Epithelial cell of esophagus (primary cell): Measurements from ENCODE around the gene CCDC85C.

ENCODE experiments used
- DNase-seq: peaks from one replicate; pipeline ENCODE4 v3.0.0; 2010; ENCODE audit warnings: low read depth
- H3K4me3 ChIP-seq: 2 replicates; pipeline ENCODE4 v1.5.1; 2011; ENCODE audit warnings: mild to moderate bottlenecking, low read length, control low read depth
- TF ChIP-seq, protein P1 (sequence below): IDR thresholded peaks from 2 replicates; pipeline ENCODE4 v1.5.1; 2011; ENCODE audit warnings: low read depth, mild to moderate bottlenecking, low read length, control low read depth, inconsistent platforms; ENCODE audit not compliant: insufficient read depth; ENCODE audit errors: missing control alignments

CCDC85C gene

GRCh38 chr14:99537399-99537798 is 66.6 kb downstream of the CCDC85C start:
- TF ChIP-seq, protein P1, sequence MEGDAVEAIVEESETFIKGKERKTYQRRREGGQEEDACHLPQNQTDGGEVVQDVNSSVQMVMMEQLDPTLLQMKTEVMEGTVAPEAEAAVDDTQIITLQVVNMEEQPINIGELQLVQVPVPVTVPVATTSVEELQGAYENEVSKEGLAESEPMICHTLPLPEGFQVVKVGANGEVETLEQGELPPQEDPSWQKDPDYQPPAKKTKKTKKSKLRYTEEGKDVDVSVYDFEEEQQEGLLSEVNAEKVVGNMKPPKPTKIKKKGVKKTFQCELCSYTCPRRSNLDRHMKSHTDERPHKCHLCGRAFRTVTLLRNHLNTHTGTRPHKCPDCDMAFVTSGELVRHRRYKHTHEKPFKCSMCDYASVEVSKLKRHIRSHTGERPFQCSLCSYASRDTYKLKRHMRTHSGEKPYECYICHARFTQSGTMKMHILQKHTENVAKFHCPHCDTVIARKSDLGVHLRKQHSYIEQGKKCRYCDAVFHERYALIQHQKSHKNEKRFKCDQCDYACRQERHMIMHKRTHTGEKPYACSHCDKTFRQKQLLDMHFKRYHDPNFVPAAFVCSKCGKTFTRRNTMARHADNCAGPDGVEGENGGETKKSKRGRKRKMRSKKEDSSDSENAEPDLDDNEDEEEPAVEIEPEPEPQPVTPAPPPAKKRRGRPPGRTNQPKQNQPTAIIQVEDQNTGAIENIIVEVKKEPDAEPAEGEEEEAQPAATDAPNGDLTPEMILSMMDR, result no peak
- H3K4me3 ChIP-seq, result no peak overlapping the region
- peak; percentile 82 for DNase-seq

GRCh38 chr14:99535908-99536778 is 67.9 kb downstream of the CCDC85C start:
- no peak overlapping the region for H3K4me3 ChIP-seq
- DNase-seq, result no peak
- TF ChIP-seq, protein P1, result no peak

GRCh38 chr14:99535448-99535847 is 68.6 kb downstream of the CCDC85C start:
- TF ChIP-seq, protein P1, result no peak
- no peak for DNase-seq
- no peak overlapping the region for H3K4me3 ChIP-seq

DNA sequence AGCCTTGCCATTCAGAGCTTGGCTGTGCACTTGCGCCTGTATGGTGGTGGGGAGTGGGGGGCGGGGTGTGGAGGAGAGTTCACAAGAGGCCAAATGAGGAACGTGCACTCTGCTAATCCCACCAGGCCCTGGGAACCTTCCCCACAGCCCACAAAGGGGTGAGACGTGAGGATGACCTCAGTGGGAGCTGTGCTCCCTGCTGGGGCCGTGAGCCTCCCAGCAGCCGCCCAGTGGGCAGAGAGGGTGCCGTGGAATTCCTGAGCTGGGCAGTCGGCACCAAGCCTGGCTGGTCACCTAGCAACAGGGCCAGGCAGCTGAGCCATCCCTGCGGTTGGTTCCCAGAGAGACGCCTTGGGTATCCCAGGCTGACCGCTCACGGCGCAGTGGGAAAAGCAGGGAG is 69.1 kb downstream of the CCDC85C start:
- DNase-seq, result no peak
- no peak overlapping the region for H3K4me3 ChIP-seq
- TF ChIP-seq, protein P1, result no peak

- TF ChIP-seq, protein P1, result no peak
Observed at GRCh38 chr14:99534333-99534732, 69.7 kb downstream of the CCDC85C start.

DNA sequence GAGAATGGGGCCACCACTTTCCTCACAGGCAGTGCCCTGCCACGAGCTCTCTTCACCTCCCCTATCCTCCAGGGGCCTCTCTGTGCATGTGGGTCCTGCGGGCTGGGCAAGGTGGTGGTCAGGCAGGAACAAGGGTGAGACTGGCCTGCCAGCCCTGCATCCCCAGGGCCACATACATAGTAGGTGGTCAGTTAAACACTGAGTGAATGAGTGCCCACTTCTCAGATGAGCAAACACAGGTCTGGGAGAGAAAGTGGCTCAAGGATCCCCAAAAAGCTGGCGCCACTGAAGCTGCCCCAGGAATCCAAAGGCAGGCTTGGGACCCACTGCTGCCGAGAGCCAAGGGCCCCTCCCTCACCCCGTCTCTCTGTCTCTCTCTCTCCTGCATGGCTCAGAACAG is 71.7 kb downstream of the CCDC85C start:
- no peak overlapping the region for H3K4me3 ChIP-seq
- TF ChIP-seq, protein P1, result no peak
- no peak for DNase-seq

More at GRCh38 chr14:99534333-99534732, 69.7 kb downstream of the CCDC85C start:
- DNase-seq, result no peak
- no peak overlapping the region for H3K4me3 ChIP-seq
